K562 (cell line): ENCODE data around the gene C1orf116. TPM values are rescaled to one million over a fixed set of nuclear protein-coding genes. Genes with fewer than 3 reads are reported as not detected.
A peak's percentile ranks its signal among the peaks of the same experiment; 100 is the strongest.

Experiments used
- HLTF ChIP-seq: fragments of 450-650 bp; IDR thresholded peaks from 2 replicates; pipeline ENCODE4 v1.6.1; 2016
- LARP7 ChIP-seq: fragments of 450-650 bp; IDR thresholded peaks from 2 replicates; pipeline ENCODE4 v1.6.1; 2016
- MEIS2 ChIP-seq: fragments of 450-650 bp; IDR thresholded peaks from 2 replicates; pipeline ENCODE4 v1.6.1; 2014; ENCODE audit warnings: mild to moderate bottlenecking; ENCODE audit not compliant: partially characterized antibody
- PTRF ChIP-seq: fragments of 450-650 bp; IDR thresholded peaks from 2 replicates; pipeline ENCODE4 v1.6.1; 2016; ENCODE audit warnings: mild to moderate bottlenecking, missing genetic modification characterization, missing compliant biosample characterization
- RAD51 ChIP-seq: fragments of 450-650 bp; IDR thresholded peaks from 2 replicates; pipeline ENCODE4 v1.7.1; 2016; ENCODE audit warnings: low read depth, mild to moderate bottlenecking, borderline replicate concordance
- RBFOX2 ChIP-seq: fragments of 200-400 bp; formaldehyde crosslinking; IDR thresholded peaks from 2 replicates; pipeline ENCODE4 v1.6.1; 2017; ENCODE audit warnings: low read depth, mild to moderate bottlenecking, low read length, moderate library complexity
- RERE ChIP-seq: sonication (generic); formaldehyde crosslinking; IDR thresholded peaks from 2 replicates; pipeline ENCODE4 v1.8.0; 2023; ENCODE audit warnings: missing genetic modification reagents, mild to moderate bottlenecking, borderline replicate concordance
- SMAD1 ChIP-seq: fragments of 150-350 bp; IDR thresholded peaks from 2 replicates; pipeline ENCODE4 v1.6.1; 2014; ENCODE audit warnings: low read length, low read depth; ENCODE audit not compliant: partially characterized antibody
- ZFP36 ChIP-seq: fragments of 150-350 bp; IDR thresholded peaks from 2 replicates; pipeline ENCODE4 v1.6.1; 2018; ENCODE audit warnings: low read length, low read depth; ENCODE audit not compliant: partially characterized antibody
- ZNF184 ChIP-seq: sonication (generic); formaldehyde crosslinking; IDR thresholded peaks from 2 replicates; pipeline ENCODE4 v1.5.0; 2020; ENCODE audit warnings: missing genetic modification reagents
- ZNF347 ChIP-seq: fragments of 450-650 bp; formaldehyde crosslinking; IDR thresholded peaks from 2 replicates; pipeline ENCODE4 v1.4.0; 2020; ENCODE audit warnings: low read depth, mild to moderate bottlenecking, moderate library complexity
- polyA plus RNA-seq, 8 experiments: library from polyadenylated mRNA; depleted of rRNA in 4 of 8; stranded (reverse) in 5 of 8; unstranded in 3 of 8; fragments of >200 nt; fragmentation: Nextera tagmentation in 2 of 8; fragmentation: Illumina TruSeq in 1 of 8; extraction: Ambion mirVana in 2 of 8; extraction: Trizol in 1 of 8; gene quantifications; 2 replicates each; pipeline versions ENCODE4 v1.2.1 to v1.2.3, GENCODE V29; 2011 to 2014; ENCODE audit warnings: inconsistent platforms in 1 of 8, missing spikeins in 1 of 8
- total RNA-seq, 7 experiments: library from RNA; depleted of rRNA in 6 of 7; stranded (reverse); fragments of >200 nt in 6 of 7; fragmentation: Illumina TruSeq in 2 of 7; extraction: Trizol in 2 of 7; gene quantifications; 2 replicates each; pipeline versions ENCODE4 v1.2.1 to v1.2.3, GENCODE V29; 2011 to 2021; ENCODE audit warnings: low replicate concordance in 1 of 7
- TF ChIP-seq, protein P1 (sequence below): fragments of 450-650 bp; IDR thresholded peaks from 2 replicates; pipeline ENCODE4 v1.6.1; 2016; ENCODE audit warnings: borderline replicate concordance
- TF ChIP-seq, protein P2 (sequence below), 2 experiments: fragments of 250-450 bp in 1 of 2; fragments of 450-650 bp in 1 of 2; sonication (Bioruptor Pico) in 1 of 2; IDR thresholded peaks; 2 replicates each; pipeline versions ENCODE4 v1.6.1 to v1.8.0; 2016 to 2021; ENCODE audit warnings: mild to moderate bottlenecking in 2 of 2, moderate library complexity in 2 of 2, missing compliant biosample characterization in 1 of 2, missing genetic modification characterization in 1 of 2

C1orf116 gene
- total and polyA plus RNA-seq, 9 of the 15 experiments (the other 6 are each of a cell fraction or from before 2014, with no cell fraction given): 0.62 to 3.0 (median 0.95) TPM

GRCh38 chr1:207050480-207051190 is 18.1 kb upstream of the C1orf116 start (continued):
- TF ChIP-seq, protein P1, sequence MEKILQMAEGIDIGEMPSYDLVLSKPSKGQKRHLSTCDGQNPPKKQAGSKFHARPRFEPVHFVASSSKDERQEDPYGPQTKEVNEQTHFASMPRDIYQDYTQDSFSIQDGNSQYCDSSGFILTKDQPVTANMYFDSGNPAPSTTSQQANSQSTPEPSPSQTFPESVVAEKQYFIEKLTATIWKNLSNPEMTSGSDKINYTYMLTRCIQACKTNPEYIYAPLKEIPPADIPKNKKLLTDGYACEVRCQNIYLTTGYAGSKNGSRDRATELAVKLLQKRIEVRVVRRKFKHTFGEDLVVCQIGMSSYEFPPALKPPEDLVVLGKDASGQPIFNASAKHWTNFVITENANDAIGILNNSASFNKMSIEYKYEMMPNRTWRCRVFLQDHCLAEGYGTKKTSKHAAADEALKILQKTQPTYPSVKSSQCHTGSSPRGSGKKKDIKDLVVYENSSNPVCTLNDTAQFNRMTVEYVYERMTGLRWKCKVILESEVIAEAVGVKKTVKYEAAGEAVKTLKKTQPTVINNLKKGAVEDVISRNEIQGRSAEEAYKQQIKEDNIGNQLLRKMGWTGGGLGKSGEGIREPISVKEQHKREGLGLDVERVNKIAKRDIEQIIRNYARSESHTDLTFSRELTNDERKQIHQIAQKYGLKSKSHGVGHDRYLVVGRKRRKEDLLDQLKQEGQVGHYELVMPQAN: peak; percentile 49; the same call in 1 of the 2 replicates
- TF ChIP-seq RERE (CRISPR knock-in tag): no peak
- TF ChIP-seq PTRF (tag): no peak
- no peak for TF ChIP-seq MEIS2
- no peak for TF ChIP-seq ZNF347
- TF ChIP-seq RAD51: no peak
- TF ChIP-seq LARP7: no peak
- peak; percentile 40 for TF ChIP-seq SMAD1
- no peak for TF ChIP-seq ZFP36
- no peak for TF ChIP-seq ZNF184 (CRISPR knock-in tag)
- peak; percentile 98 for TF ChIP-seq RBFOX2
- TF ChIP-seq HLTF: no peak
- TF ChIP-seq, protein P2, sequence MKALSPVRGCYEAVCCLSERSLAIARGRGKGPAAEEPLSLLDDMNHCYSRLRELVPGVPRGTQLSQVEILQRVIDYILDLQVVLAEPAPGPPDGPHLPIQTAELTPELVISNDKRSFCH (CRISPR knock-in tag; IDR thresholded peaks at IDR 0.05): no peak
- TF ChIP-seq, protein P2 (tag; IDR thresholded peaks at IDR 0.05): no peak
